ENCODE results near the gene ABLIM1.

The ABLIM1 gene

GRCh38 chr10:114616103-114616502 lies 42.0 kb downstream of the ABLIM1 start:
- no peak for DNase-seq

GRCh38 chr10:114615600-114616007 lies 42.5 kb downstream of the ABLIM1 start:
- DNase-seq: no peak

- no peak for DNase-seq
These were observed 44.7 kb downstream of the ABLIM1 start for GRCh38 chr10:114613237-114613979.

GRCh38 chr10:114611617-114612016 lies 46.5 kb downstream of the ABLIM1 start:
- no peak for DNase-seq

- no peak for DNase-seq
These were observed 48.3 kb downstream of the ABLIM1 start for GRCh38 chr10:114609518-114610426.

GRCh38 chr10:114607358-114607998 lies 50.6 kb downstream of the ABLIM1 start:
- no peak for DNase-seq

- no peak for DNase-seq
These were observed 52.8 kb downstream of the ABLIM1 start for GRCh38 chr10:114605155-114605797.

- DNase-seq: no peak
These were observed 53.5 kb downstream of the ABLIM1 start for GRCh38 chr10:114604357-114605130.

GRCh38 chr10:114603948-114604347 lies 54.1 kb downstream of the ABLIM1 start:
- DNase-seq: no peak

- no peak for DNase-seq
These were observed 54.8 kb downstream of the ABLIM1 start for GRCh38 chr10:114603303-114603702.

GRCh38 chr10:114600057-114600456 lies 58.0 kb downstream of the ABLIM1 start:
- no peak for DNase-seq

- no peak for DNase-seq
These were observed 61.3 kb downstream of the ABLIM1 start for GRCh38 chr10:114596793-114597192.

- no peak for DNase-seq
These were observed 64.1 kb downstream of the ABLIM1 start for GRCh38 chr10:114593816-114594468.

GRCh38 chr10:114593240-114593792 lies 64.8 kb downstream of the ABLIM1 start:
- no peak for DNase-seq

GRCh38 chr10:114590993-114591392 lies 67.1 kb downstream of the ABLIM1 start:
- DNase-seq: no peak

GRCh38 chr10:114584419-114584818 lies 73.7 kb downstream of the ABLIM1 start:
- no peak for DNase-seq

- no peak for DNase-seq
These were observed 77.0 kb downstream of the ABLIM1 start for GRCh38 chr10:114581071-114581470.

- no peak for DNase-seq
These were observed 80.9 kb downstream of the ABLIM1 start for GRCh38 chr10:114577133-114577532.

GRCh38 chr10:114576716-114577115 lies 81.4 kb downstream of the ABLIM1 start:
- DNase-seq: no peak

GRCh38 chr10:114576132-114576487 lies 82.0 kb downstream of the ABLIM1 start:
- no peak for DNase-seq

- DNase-seq: no peak
These were observed 82.5 kb downstream of the ABLIM1 start for GRCh38 chr10:114575417-114576131.
